Measurements from ENCODE around the gene JADE2. TPM values are rescaled to one million over a fixed set of nuclear protein-coding genes. Genes with fewer than 3 reads are reported as not detected.
"Not testable (repeated sequence)": the region's sequence is repeated elsewhere in the genome, so short reads cannot be mapped to it uniquely, and the experiment has no call there.

The JADE2 gene
- total RNA-seq, 1 donor from 2014 or later = 104 TPM

DNA sequence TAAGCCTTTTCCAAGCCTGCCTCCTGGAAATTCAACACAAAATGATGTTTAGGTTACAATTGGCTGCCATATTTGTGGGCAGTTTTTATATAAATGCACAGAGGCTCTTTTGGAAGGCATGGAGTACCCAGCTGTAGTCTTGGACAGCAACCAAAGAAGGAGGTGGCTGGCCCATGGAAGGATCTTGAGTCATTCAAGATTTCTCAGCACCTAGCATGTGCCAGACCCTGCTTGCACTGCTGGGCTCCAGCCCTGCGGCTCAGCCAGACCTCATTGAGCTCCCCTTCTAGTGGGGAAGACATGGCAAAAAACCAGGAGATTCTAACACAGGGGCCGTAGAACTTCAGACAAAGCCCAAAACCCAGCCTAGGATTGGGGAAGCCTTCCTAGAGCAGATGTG, 22.1 kb downstream of the JADE2 start:
- intact Hi-C loops (cut with micrococcal nuclease) = no loop called here

DNA sequence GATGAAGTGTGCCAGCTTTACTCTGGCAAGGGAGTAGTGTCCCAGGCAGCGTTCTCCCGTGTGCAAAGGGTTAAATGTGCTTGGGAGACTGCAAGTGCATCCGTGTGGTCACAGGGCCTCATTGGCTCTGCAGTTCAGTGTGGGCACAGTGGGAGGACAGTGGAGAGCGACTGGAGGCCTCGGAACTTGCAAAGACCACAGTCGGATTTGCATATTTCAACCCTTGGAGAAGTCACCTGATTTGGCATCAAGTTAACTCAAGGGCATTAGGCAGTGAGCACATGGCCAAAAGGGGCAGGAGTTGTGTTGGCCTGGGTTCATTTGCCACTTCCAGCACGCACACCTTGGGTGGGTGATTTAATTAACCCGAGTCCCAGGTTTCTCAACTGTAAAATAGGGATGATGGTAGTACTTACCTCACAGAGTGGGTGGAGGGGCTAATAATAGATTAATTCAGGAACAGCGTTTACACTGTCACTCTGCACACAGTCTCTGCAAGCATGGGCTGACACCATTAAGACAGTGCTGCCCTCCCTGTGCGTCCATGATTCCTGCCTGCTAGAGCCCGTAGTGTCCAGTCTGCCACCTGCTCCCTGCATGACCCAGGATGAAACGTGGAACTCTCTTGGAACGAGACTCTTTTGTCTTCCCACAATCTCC, 22.7 kb downstream of the JADE2 start:
- intact Hi-C loops (cut with micrococcal nuclease) = no loop called here

DNA sequence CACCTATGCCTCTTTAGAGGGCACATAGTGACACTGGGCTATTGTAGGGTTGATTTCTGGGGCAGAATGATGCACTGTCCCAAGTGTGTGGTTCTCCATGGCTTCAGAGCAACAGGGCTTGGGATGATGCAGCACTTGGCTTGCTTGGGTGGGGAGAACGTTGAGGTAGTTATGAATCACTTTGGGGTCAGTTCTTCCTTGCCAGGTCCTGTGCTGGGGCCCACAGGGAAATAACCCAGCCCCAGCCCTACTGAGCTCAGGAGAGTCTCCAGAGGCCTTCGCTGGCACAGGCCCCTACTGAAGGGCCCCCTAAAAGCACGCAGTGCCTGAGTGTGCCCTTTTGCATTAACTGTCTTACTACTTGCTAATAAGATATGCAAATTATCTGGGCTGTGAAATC, 24.2 kb downstream of the JADE2 start:
- intact Hi-C loops (cut with micrococcal nuclease) = no loop called here

DNA sequence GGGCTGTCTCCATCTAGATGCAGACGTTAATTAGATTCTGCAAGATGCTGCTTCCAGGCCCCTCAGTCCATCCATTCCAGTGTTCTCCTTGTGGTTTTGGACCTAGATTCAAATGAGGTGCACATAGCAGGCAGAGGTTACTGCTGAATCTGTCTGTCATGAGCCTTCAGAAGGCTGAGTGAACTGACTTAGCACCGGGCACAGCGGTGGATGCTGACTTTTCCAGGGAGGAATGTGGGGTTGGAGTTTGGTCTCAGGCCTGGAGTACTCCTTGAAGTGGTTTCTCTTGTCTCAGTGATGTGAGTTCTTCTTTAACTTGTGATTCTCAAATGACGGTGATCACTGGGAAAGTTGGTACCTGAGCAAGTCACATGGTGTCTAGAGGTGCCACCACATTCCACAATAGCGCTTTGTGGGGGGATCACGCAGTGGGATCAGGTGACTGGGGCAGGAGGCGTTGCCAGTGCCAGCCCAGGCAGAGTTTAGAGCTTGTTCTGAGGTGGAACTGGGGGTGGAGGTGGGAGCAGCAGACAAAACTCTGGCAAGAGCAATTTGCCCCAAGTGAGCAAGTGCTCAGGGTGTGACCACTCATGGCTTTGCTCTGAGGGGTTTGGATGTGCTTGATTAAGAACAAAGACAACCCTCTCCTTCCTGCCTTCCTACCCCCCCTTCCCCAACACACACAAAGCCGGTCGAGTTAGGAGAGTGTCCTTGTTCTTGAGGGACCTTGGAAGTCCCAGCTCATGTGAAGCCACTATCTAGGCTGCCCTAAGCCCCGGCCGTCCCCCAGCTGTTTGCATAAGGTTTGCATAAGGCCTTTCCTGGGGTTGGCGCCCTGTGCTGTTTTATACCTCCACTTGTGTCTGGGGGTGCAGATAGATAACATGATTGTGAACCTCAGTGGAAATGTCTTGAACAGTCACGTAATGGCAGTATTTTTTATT, 25.1 kb downstream of the JADE2 start:
- intact Hi-C loops (cut with micrococcal nuclease) = no loop called here

DNA sequence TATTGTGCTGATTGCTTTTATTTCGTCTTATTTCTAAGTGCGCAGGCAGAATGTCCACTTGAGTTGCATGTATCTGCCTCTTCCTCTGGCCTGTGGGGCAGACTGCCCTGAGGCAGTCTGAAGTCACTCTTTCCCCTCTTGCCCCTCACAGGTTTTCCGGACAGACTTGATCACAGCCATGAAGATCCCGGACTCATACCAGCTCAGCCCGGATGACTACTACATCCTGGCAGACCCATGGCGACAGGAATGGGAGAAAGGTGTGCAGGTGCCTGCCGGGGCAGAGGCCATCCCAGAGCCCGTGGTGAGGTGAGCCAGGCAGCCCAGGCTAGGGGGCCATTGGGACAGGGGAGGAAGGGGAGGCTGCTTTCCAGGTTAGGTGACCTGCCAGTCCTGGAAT, 26.4 kb downstream of the JADE2 start:
- intact Hi-C loops (cut with micrococcal nuclease) = no loop called here

DNA sequence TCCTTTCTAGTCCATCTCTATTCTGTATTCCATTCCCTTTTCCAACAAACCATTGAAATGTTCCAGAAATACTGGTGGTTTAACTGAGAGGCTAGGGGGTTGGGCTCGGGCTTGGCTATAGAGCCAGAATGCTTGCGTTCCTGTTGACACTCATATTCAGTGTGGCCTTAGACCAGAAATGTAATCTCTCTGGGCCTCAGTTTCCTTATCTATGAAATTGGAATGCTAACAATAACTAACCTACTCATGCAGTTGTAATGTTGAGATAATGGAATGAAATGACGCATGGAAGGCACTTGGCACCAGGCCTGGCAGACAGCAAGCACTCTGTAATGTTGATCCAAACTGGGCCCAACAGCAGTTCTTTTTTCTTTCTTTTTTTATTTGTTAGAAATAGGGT, 26.8 kb downstream of the JADE2 start:
- intact Hi-C loops (cut with micrococcal nuclease) = no loop called here

DNA sequence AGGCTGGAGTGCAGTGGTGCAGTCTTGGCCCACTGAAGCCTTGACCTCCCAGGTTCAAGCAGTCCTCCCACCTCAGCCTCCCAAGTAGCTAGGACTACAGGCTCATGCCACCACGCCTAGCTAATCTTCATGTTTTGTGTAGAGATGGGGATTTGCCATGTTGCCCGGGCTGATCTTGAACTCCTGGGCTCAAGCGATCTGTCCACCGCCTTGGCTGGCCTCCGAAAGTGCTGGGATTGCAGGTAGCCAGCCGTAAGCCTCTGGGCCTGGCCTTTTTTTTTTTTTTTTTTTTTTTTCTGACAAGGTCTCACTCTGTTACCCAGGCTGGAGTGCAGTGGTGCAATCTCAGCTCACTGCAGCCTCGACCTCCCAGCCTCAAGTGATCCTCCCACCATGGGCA, 27.2 kb downstream of the JADE2 start:
- intact Hi-C loops (cut with micrococcal nuclease) = not testable (repeated sequence)

DNA sequence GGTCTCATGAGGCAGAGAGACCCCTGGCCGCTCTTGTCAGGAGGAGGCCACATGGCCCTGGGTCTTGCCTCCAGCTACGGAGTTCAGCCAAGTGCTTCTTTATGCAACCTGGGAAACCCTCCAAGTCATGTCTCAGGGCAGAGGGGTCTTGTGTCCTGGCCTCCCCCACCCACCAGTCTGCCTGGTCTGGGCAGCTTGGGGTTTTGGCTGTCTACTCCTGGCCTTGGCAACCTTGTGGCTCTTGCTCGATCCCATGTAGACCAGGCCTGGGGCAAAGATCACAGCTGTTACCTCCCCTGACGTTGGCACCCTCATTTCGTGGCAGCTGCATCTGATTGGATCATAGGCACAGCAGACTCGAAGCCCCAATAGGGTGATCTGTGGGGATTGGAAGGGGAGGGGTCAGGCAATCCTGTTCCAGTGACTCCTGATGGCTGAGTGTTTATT, 28.4 kb downstream of the JADE2 start:
- intact Hi-C loops (cut with micrococcal nuclease) = loop anchor here (1.0 to 2.0 kb wide), 2 partner anchors 13 to 143 kb away; partner anchors contain the start of gene CDKN2AIPNL

DNA sequence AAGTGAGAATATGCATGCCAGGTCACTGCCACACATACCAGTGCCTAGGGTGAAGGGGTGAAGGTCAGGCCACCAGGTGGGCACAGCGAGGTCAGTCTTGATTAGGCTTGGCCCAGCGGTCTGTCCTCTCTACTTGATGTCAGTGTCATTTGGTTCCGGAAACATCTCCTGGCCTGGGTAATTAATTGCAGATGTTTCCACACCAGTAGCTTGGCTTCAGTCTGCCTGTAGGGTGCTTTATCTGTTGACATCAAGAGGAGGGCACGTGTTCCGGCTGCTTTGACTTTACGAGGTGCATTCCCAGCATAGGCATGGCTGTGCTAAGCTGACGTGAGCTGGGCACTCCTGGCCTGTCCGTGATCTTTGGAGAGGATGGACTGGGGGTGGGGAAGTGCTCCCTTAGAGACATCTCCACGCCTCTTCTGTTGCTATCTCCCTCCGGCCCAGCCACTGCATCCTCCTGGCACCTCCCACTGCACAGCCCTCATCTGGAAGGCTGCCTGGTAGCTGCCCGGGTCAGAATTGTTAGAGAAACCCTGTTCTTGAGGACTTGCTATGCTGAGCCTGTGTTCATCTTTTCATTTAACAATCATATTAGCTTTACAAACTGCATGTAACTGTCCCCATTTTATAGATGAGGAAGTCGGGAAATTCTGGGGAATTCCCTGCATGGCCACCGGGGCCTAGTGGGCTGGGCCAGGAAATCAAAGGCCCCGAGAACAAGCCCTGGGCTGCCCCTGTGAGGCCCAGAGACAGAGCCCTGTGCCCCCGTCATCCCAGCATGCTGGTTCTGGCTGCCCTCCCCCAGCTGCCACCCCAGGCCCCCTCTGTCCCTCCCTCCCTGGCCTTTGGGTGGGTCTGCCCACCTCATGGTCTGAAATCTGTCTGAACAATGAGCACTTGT, 29.1 kb downstream of the JADE2 start:
- intact Hi-C loops (cut with micrococcal nuclease) = loop anchor here (1.0 to 2.0 kb wide), 4 partner anchors 9 to 143 kb away; partner anchors contain the start of gene CDKN2AIPNL

DNA sequence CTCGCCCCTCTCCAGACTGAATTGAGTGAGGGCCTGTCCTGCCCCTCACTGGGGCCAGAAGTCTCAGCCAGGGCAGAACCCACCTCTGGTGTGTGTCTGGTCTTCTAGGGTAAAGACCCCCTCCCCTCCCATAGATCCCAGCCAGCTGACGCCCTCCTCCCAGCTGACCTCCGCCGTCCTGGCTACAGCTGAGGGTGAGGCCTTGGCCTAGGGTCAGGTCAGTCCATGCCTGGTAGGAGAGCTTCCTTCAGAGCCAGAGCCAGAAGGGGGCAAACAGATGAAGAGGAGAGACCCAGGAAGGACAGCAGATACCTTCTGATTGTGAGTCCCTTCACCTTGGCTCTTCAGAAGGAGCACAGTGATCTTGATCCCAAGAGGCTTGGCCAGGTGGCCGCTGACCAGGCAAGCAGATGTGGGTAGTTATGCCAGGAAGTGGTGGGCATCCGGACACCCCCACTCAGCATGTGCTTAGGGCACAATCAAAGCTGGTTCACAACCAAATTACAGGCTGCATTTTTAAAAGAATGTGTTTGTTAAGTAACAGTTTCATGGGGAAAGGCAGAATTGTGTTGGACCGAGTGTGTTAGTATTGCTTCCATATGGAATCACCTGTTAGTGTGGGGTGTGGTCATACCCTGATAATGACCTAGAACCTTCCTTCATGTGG, 29.9 kb downstream of the JADE2 start:
- intact Hi-C loops (cut with micrococcal nuclease) = loop anchor here (1.0 to 2.0 kb wide), 3 partner anchors 10 to 28 kb away; no protein-coding TSS in a partner anchor

DNA sequence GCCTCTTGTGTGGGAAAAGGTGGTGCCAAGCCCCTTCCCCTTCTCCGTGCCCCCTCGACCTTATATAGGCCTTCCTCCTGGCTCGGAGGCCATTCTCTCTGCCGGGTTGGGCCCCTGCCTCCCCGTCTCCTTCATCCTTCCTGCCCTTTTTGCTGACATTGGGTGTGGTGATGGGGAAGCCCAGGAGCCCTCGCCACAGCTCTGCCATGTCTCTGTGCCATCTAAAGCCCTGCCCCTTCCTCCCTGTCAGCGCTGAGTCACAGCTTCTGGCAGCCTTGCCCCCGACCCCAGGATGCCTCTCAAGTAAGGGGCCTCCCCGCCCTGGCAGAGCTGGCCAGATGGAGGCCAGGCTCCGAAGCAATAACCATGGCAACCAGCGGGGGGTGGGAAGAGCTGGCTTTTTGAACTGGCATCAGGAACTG, 30.4 kb downstream of the JADE2 start:
- intact Hi-C loops (cut with micrococcal nuclease) = loop anchor here (1.0 to 2.0 kb wide), 3 partner anchors 11 to 29 kb away; no protein-coding TSS in a partner anchor

DNA sequence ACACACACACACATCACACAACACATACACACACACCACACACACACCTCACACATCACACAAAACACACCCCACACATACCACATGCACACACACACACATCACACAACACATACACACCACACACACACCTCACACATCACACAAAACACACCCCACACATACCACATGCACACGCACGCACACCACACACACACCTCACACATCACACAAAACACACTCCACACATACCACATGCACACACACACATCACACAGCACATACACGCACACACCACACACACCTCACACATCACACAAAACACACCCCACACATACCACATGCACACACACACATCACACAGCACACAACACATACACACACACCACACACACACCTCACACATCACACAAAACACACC, 31.1 kb downstream of the JADE2 start:
- intact Hi-C loops (cut with micrococcal nuclease) = not testable (repeated sequence)

DNA sequence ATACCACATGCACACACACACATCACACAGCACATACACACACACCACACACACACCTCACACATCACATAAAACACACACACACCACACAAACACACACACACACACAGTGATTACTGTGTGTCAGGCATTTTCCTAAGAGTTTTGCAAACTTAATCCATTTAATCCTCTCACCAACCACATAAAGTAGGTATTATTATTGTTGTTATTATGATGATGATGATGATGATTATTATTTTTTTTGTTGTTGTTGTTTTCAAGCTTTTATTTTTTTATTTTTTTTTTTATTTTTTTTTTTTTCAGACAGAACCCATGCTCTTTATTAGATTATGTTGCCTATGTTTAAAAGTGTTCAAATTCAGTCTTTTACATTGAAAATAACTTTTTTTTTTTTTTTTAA, 31.5 kb downstream of the JADE2 start:
- intact Hi-C loops (cut with micrococcal nuclease) = no loop called here

DNA sequence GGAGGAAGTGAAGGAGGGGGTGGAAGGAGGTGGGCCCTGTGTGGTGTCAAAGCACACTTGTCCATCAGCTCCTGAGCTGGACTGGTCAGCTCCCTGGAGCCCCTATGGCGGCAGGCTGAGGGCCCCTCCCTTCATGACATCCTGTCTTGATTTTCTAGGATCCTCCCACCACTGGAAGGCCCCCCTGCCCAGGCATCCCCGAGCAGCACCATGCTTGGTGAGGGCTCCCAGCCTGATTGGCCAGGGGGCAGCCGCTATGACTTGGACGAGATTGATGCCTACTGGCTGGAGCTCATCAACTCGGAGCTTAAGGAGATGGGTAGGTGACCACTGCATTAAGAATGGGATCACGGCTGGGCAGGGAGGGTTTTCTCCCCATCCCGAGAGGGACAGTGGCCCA, 34.2 kb downstream of the JADE2 start:
- intact Hi-C loops (cut with micrococcal nuclease) = no loop called here

DNA sequence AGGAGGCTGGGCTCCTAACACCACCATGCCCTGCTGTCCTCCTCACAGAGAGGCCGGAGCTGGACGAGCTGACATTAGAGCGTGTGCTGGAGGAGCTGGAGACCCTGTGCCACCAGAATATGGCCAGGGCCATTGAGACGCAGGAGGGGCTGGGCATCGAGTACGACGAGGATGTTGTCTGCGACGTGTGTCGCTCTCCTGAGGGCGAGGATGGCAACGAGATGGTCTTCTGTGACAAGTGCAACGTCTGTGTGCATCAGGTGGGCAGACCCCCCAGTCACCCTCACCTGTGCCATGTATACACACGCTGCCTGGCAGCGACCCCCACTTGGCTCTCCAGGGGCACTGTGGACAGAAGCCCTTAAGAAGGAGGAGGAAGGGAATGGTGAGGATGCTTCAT, 35.2 kb downstream of the JADE2 start:
- intact Hi-C loops (cut with micrococcal nuclease) = no loop called here

DNA sequence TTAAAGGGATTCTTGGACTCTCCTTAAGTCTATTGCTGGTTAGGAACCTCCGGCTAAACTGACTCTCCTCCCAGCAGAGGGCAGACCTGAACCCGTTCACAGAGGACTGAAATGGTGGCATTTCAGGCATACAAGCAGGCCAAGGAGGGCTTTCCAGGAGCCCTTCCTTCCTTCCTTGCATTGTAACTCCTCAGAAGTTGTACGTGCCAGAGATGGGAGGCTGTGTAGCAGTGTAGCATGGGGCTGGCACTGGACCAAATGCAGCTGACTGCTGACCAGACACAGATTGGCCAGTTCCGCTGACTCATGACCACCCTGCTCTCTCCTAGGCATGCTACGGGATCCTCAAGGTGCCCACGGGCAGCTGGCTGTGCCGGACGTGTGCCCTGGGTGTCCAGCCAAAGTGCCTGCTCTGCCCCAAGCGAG, 36.4 kb downstream of the JADE2 start:
- intact Hi-C loops (cut with micrococcal nuclease) = no loop called here

DNA sequence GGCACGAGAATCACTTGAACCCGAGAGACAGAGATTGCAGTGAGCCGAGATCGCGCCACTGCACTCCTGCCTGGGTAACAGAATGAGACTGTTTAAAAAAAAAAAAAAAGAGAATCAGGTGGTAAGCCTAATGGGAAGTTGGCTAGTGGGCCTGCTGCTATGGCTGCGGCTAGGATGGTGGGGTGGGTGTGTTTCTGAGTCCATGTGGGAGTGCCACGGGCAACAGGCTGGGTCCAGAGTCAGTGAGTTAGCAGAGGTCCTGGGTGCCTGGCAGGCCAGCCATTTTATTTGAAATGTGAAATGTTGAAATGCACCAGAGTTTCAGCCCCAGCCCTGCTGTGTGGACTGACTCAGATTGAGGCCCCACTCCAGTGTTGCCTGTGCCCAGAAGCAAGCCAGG, 37.8 kb downstream of the JADE2 start:
- intact Hi-C loops (cut with micrococcal nuclease) = no loop called here

DNA sequence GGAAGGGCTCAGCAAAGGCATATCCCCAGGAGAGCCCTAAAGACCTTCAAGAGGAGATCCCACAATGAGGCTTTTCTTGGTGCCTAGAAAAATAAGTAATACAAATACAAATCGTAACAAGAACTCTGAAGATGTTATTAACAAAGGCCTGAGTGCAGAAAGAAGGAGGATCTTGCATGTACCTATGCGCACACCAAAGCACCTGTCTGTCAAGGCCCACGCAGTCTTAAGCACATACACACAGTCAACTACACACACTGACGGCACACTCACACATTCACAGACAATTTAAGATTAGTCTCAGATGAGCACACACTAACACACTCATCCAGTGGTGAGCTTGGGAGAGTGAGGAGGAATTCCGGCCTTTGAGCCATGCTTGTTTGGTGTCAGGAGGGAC, 38.5 kb downstream of the JADE2 start:
- intact Hi-C loops (cut with micrococcal nuclease) = no loop called here

DNA sequence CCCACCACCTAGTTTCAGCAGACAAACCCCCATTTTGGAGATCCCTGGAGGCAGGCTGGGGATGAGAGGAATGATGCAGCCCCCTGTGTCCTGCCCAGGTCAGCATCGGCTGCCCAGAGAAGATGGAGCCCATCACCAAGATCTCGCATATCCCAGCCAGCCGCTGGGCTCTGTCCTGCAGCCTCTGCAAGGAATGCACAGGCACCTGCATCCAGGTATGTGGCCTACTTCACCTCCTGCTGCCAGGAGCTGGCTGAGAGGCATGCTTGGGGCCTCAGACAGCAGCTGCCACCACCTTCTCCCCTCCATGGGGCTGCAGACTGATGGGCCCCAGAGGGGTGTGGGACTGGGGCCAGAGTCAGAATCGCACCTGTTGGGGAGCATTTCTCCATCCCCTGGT, 38.9 kb downstream of the JADE2 start:
- intact Hi-C loops (cut with micrococcal nuclease) = no loop called here
